Mesenchymal stem cell (in vitro differentiated cells and primary cell): Measurements from ENCODE around the gene GALM. TPM values are rescaled to one million over a fixed set of nuclear protein-coding genes. Genes with fewer than 3 reads are reported as not detected.

Experiments used
- DNase-seq: peaks from one replicate; pipeline ENCODE4 v3.0.0-alpha.2; 2013
- H2AFZ ChIP-seq: one replicate; pipeline ENCODE4 v1.6.1; 2013; ENCODE audit warnings: low read depth, mild to moderate bottlenecking, control low read depth, inconsistent platforms, low read length, moderate library complexity
- H2AK5ac ChIP-seq: 2 replicates; pipeline ENCODE4 v1.6.1; 2013; ENCODE audit warnings: low read length, moderate library complexity, mild to moderate bottlenecking, inconsistent platforms; ENCODE audit not compliant: severe bottlenecking
- H2BK120ac ChIP-seq: one replicate; pipeline ENCODE4 v1.6.1; 2013; ENCODE audit warnings: low read depth, mild to moderate bottlenecking, inconsistent platforms, low read length, moderate library complexity
- H2BK12ac ChIP-seq, 2 experiments: one replicate each; pipeline ENCODE4 v1.6.1; 2013; ENCODE audit warnings: inconsistent platforms in 2 of 2, low read length in 2 of 2, mild to moderate bottlenecking in 2 of 2, moderate library complexity in 2 of 2, control low read depth in 1 of 2
- H2BK15ac ChIP-seq: one replicate; pipeline ENCODE4 v1.6.1; 2013; ENCODE audit warnings: mild to moderate bottlenecking, low read depth, inconsistent platforms; ENCODE audit not compliant: poor library complexity, severe bottlenecking
- H2BK5ac ChIP-seq: 2 replicates; pipeline ENCODE4 v1.6.1; 2013; ENCODE audit warnings: low read depth, mild to moderate bottlenecking, low read length, control low read depth, inconsistent platforms; ENCODE audit not compliant: poor library complexity, severe bottlenecking
- H3K14ac ChIP-seq, 2 experiments: one replicate each; pipeline ENCODE4 v1.6.1; 2013; ENCODE audit warnings: inconsistent platforms in 2 of 2, low read length in 2 of 2, control low read depth in 1 of 2, mild to moderate bottlenecking in 1 of 2, moderate library complexity in 1 of 2
- H3K18ac ChIP-seq, 2 experiments: one replicate each; pipeline ENCODE4 v1.6.1; 2013; ENCODE audit warnings: inconsistent platforms in 2 of 2, low read length in 2 of 2, control low read depth in 1 of 2, low read depth in 1 of 2, mild to moderate bottlenecking in 1 of 2
- H3K23ac ChIP-seq, 2 experiments: one replicate each; pipeline ENCODE4 v1.6.1; 2013; ENCODE audit warnings: inconsistent platforms in 2 of 2, low read length in 2 of 2, mild to moderate bottlenecking in 2 of 2, moderate library complexity in 2 of 2, control low read depth in 1 of 2
- H3K27ac ChIP-seq: 2 replicates; pipeline ENCODE4 v1.5.1; 2013; ENCODE audit warnings: mild to moderate bottlenecking, moderate library complexity, low read length, control low read depth, inconsistent platforms; ENCODE audit not compliant: poor library complexity, severe bottlenecking
- H3K27me3 ChIP-seq, 2 experiments: 2 replicates each; pipeline versions ENCODE4 v1.6.1 to v1.7.0; 2013; ENCODE audit warnings: low read length in 2 of 2, mild to moderate bottlenecking in 2 of 2, moderate library complexity in 2 of 2, control low read depth in 1 of 2, inconsistent platforms in 1 of 2; ENCODE audit not compliant: control insufficient read depth in 1 of 2, insufficient read depth in 1 of 2
- H3K36me3 ChIP-seq, 2 experiments: 2 replicates each; pipeline versions ENCODE4 v1.6.1 to v1.7.0; 2013; ENCODE audit warnings: low read length in 2 of 2, control low read depth in 1 of 2, inconsistent platforms in 1 of 2, low read depth in 1 of 2, mild to moderate bottlenecking in 1 of 2; ENCODE audit not compliant: insufficient read depth in 2 of 2, control insufficient read depth in 1 of 2
- H3K4ac ChIP-seq, 2 experiments: one replicate each; pipeline ENCODE4 v1.6.1; 2013; ENCODE audit warnings: inconsistent platforms in 2 of 2, low read length in 2 of 2, mild to moderate bottlenecking in 2 of 2, moderate library complexity in 2 of 2, control low read depth in 1 of 2, low read depth in 1 of 2
- H3K4me1 ChIP-seq: 2 replicates; pipeline ENCODE4 v1.6.1; 2013; ENCODE audit warnings: low read depth, low read length, control low read depth; ENCODE audit not compliant: control insufficient read depth, insufficient read depth
- H3K4me2 ChIP-seq: 2 replicates; pipeline ENCODE4 v1.6.1; 2013; ENCODE audit warnings: low read length, mild to moderate bottlenecking, inconsistent platforms; ENCODE audit not compliant: poor library complexity, severe bottlenecking
- H3K4me3 ChIP-seq, 2 experiments: 2 replicates each; pipeline versions ENCODE4 v1.5.1 to v1.7.0; 2013; ENCODE audit warnings: low read length in 2 of 2, mild to moderate bottlenecking in 2 of 2, control low read depth in 1 of 2, low read depth in 1 of 2; ENCODE audit not compliant: insufficient read depth in 1 of 2
- H3K79me1 ChIP-seq: replicated peaks from 2 replicates; pipeline ENCODE4 v1.6.1; 2013; ENCODE audit warnings: mild to moderate bottlenecking, control low read depth, low read length, inconsistent platforms; ENCODE audit not compliant: poor library complexity, severe bottlenecking
- H3K9ac ChIP-seq: 2 replicates; pipeline ENCODE4 v1.7.0; 2013; ENCODE audit warnings: mild to moderate bottlenecking, low read length, moderate library complexity
- H3K9me3 ChIP-seq: 2 replicates; pipeline ENCODE4 v1.7.0; 2013; ENCODE audit warnings: mild to moderate bottlenecking, low read length; ENCODE audit not compliant: control insufficient read depth
- H4K8ac ChIP-seq: one replicate; pipeline ENCODE4 v1.6.1; 2013; ENCODE audit warnings: inconsistent platforms, mild to moderate bottlenecking, low read length, moderate library complexity
- H4K91ac ChIP-seq: one replicate; pipeline ENCODE4 v1.6.1; 2013; ENCODE audit warnings: mild to moderate bottlenecking, low read length, inconsistent platforms
- WGBS: methylation state at CpG from one replicate; pipeline ENCODE4 v1.1.7; 2013; ENCODE audit warnings: mixed read lengths; 5-methylcytosine and 5-hydroxymethylcytosine counted together
- polyA plus RNA-seq, 2 experiments: library from polyadenylated mRNA; stranded (reverse); fragments of 200-250 nt; gene quantifications; one replicate each; pipeline ENCODE4 v1.2.3, GENCODE V29; 2013

Gene GALM
- polyA plus RNA-seq (2013, experiment 1 of 2), result 10.1 TPM
- 10.3 TPM for polyA plus RNA-seq (2013, experiment 2 of 2)

DNA sequence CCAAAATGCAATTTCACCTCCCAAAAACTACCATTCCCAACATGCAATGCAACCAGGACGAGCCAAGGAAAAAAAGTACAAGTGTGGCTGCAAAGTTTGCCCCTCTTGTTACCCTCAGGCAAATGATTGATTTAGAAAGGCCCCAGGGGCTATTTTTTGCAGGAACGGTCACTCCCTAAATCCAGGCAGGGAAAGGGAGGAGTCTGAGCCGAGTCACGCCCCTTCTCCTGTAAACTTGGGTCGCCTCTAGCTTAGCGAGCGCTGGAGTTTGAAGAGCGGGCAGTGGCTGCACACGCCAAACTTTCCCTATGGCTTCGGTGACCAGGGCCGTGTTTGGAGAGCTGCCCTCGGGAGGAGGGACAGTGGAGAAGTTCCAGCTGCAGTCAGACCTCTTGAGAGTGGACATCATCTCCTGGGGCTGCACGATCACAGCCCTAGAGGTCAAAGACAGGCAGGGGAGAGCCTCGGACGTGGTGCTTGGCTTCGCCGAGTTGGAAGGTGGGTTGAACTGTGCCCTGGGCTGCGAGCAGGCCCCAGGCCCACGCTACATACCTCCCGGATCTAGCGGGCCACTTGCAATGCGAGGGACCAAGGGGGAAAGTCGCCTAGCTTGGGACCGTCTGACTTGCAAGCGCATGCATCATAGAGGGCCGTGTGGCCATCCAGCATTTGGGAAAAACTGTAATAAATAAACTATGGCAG lies at the start of gene GALM:
Gene GALM (plus strand): TSS at position 261 of the 702 bp plus-strand sequence. CDS start 48 bp downstream, at position 309.
- Histone ChIP-seq H3K4ac (no peak within 1 kb of the TSS), H3K4me1 (peaks cover 3% of the 10 kb centered on the region), H3K9ac (peak within 1 kb of the TSS; percentile 84), H3K14ac (peak within 1 kb of the TSS in 1 of 2 experiments; percentile 0), H3K79me1 (peaks cover 3% of the 10 kb centered on the region), H4K91ac (no peak within 1 kb of the TSS), H3K27me3 (no peaks in the 10 kb centered on the region), H3K23ac (no peak within 1 kb of the TSS), H3K27ac (peak within 1 kb of the TSS; percentile 13), H2AK5ac (peak within 1 kb of the TSS; percentile 13), H2AFZ (peak within 1 kb of the TSS; percentile 55), H3K4me3 (peak within 1 kb of the TSS; percentile 55 to 86), H2BK5ac (no peak within 1 kb of the TSS), H2BK12ac (peak within 1 kb of the TSS in 1 of 2 experiments; percentile 54), H3K18ac (peak within 1 kb of the TSS; percentile 34 to 52), H4K8ac (peak within 1 kb of the TSS; percentile 83), H3K4me2 (peak within 1 kb of the TSS; percentile 95), H3K36me3 (no peaks in the 10 kb centered on the region), H3K9me3 (no peaks in the 10 kb centered on the region), H2BK120ac (peak within 1 kb of the TSS; percentile 73), H2BK15ac (no peak within 1 kb of the TSS)
- DNase-seq, result peak; percentile 95
- 2% methylated on average over 26 of the region's 26 CpGs for WGBS

DNA sequence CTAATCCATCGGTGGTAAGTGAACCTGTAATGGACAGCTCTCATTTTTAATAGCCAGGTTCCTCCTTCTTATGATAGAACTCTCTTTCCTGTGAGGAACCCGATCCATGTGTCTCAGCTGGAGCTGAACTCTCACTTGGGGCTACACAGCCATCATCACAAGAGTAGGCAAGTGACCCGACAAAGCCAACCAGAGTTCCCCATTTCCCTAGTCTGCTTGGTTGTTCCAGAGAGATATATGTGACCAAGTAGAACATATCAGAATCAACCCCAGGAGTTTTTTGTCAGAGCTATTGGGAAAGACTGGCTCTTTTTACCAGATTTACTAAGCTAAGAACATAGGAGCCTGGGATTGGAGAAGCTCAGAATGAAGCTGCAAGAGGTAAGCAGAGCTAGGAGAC lies 48.6 kb upstream of the GALM start:
- Histone ChIP-seq H3K36me3 (no peaks in the 10 kb centered on the region), H2AFZ (no peak overlapping the region), H2BK120ac (no peak overlapping the region), H2BK12ac (no peak overlapping the region), H3K27ac (no peak overlapping the region), H3K79me1 (no peaks in the 10 kb centered on the region), H3K18ac (no peak overlapping the region), H3K4me1 (no peaks in the 10 kb centered on the region), H3K23ac (no peak overlapping the region), H3K4ac (no peak overlapping the region), H2BK5ac (no peak overlapping the region), H3K9ac (no peak overlapping the region), H3K9me3 (no peaks in the 10 kb centered on the region), H2AK5ac (no peak overlapping the region), H4K8ac (no peak overlapping the region), H3K4me2 (no peak overlapping the region), H2BK15ac (no peak overlapping the region), H3K4me3 (no peak overlapping the region), H3K27me3 (peaks cover 0 to 9% of the 10 kb centered on the region in 2 experiments), H3K14ac (no peak overlapping the region), H4K91ac (no peak overlapping the region)
- WGBS, result 97% methylated on average over 2 of the region's 3 CpGs
- DNase-seq, result no peak

DNA sequence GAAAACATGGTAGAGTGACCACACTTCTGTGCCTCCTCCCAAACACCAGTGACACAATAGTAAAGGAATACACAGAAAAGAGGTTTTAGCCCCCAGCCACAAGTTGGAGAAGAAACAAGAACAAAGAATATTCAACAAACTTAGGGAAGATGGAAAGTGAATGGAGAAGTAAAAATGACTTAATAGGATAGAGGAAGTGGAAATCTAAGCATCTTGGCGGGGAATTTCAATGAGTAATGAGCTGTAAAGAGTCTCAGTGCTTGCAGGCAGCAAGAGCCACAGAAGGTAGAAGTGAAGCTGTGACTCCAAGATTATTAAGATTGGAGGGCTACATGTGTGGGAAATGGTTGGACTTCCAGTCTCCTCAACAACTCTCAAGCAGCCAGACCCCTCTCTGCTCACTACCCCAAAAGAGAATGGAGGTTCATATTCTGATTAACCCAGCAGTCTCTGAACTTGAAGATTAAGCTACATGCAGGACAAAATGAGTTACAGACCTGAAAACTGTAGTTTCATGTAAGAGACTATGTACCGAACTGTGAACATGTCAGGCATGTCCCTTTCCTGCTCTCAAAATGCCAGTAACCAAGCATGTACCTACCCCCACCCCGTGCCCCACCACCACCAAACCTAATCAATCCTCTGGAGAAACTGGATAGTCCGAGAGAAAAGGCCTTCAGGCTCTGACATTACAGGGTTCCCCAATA lies 46.3 kb upstream of the GALM start:
- Histone ChIP-seq H3K18ac (no peak overlapping the region), H3K9me3 (no peaks in the 10 kb centered on the region), H2BK12ac (no peak overlapping the region), H3K27ac (no peak overlapping the region), H3K14ac (no peak overlapping the region), H2AFZ (no peak overlapping the region), H3K23ac (no peak overlapping the region), H2BK5ac (no peak overlapping the region), H2BK120ac (no peak overlapping the region), H3K4me3 (no peak overlapping the region), H4K91ac (no peak overlapping the region), H2AK5ac (no peak overlapping the region), H3K4me1 (no peaks in the 10 kb centered on the region), H4K8ac (no peak overlapping the region), H2BK15ac (no peak overlapping the region), H3K4ac (no peak overlapping the region), H3K36me3 (no peaks in the 10 kb centered on the region), H3K27me3 (peaks cover 0 to 9% of the 10 kb centered on the region in 2 experiments), H3K9ac (peak overlapping the region; percentile 42), H3K4me2 (no peak overlapping the region), H3K79me1 (no peaks in the 10 kb centered on the region)
- DNase-seq, result peak; percentile 39
- WGBS, result 84% methylated on average over 4 of the region's 4 CpGs

DNA sequence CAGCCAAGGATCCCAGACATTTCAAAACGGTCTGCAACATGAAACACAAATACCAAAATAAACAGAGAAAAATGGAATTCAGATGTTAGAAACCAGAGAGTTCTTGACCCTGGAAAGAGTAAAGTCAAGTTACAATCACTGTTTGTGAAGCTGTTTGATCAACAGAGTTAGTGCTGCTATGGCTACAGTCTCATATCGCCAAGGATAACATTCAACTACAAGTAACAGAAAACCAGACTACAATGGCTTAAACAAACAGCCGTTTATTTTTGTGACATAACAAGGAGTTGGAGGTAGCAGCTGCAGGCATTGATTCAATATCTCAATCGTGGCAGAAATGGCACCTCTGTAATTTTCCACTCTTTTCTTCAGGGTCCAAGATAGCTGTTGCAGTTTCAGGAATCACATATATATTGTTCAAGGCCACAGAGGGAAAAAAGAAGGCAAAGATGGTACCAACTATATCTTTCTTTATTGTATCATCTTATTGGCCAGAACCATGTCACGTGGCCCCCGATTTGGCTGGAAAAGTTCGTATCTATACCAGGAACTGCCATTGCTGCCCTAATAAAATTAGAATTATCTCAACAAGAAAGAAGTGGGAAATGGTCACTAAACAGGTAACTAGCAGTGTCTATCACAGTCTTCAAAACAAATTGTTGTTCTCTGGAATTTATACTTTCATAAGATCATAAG lies 45.5 kb upstream of the GALM start:
- no peak overlapping the region for H3K14ac ChIP-seq

More for the DNA sequence above, 45.5 kb upstream of the GALM start:
- Histone ChIP-seq H3K4me2 (no peak overlapping the region), H3K4me3 (no peak overlapping the region), H3K9ac (peak overlapping the region; percentile 42), H2AFZ (no peak overlapping the region), H2AK5ac (no peak overlapping the region), H3K9me3 (no peaks in the 10 kb centered on the region), H2BK5ac (no peak overlapping the region), H3K4ac (no peak overlapping the region), H4K91ac (no peak overlapping the region), H2BK12ac (no peak overlapping the region), H2BK15ac (no peak overlapping the region), H3K18ac (no peak overlapping the region), H2BK120ac (no peak overlapping the region), H3K23ac (no peak overlapping the region), H4K8ac (no peak overlapping the region), H3K27me3 (peaks cover 0 to 9% of the 10 kb centered on the region in 2 experiments), H3K27ac (no peak overlapping the region), H3K79me1 (no peaks in the 10 kb centered on the region), H3K36me3 (no peaks in the 10 kb centered on the region), H3K4me1 (no peaks in the 10 kb centered on the region)
- 79% methylated on average over 6 of the region's 7 CpGs for WGBS
- DNase-seq, result peak; percentile 70
